GM19452 (cell line): Measurements from ENCODE around the gene CSTPP1.
"Not testable (repeated sequence)": the region's sequence is repeated elsewhere in the genome, so short reads cannot be mapped to it uniquely, and the experiment has no call there.

Experiments
- ATAC-seq: cut with Tn5 transposase; IDR thresholded peaks from one replicate; pipeline ENCODE4 v1.9.1; 2021; ENCODE audit not compliant: unreplicated experiment

Gene CSTPP1

DNA sequence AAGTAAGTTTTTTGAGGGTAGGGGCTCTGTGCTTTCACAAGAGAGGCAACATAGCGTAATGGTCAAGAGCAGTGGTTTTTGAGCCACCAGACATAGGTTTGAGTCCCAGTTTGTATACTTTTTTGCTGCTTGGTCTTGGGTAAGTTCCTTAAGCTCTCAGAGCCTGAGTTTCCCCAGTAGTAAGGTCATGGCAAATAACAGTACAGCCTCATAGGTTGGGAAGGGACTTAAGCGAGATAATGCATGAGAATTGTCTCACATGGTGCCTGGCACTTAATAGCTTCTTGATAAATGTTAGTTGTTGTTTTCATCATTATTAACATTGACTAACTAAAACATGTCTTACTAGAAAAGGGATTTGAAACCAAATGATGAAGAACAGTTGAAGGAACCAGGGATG lies 157.0 kb downstream of the CSTPP1 start:
- ATAC-seq: no peak

DNA sequence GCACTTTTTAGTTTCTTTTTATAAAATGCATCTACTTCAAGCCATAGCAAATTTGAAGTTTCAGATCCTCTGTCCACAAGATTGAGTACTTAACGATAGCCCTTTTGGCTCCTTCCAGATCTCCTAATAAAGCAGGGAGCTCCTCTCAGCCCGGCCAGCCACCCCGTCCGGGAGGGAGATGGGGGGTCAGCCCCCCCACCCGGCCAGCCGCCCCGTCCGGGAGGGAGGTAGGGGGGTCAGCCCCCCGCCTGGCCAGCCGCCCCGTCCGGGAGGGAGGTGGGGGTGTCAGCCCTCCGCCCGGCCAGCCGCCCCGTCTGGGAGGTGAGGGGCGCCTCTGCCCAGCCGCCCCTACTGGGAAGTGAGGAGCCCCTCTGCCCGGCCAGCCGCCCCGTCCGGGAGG lies 160.3 kb downstream of the CSTPP1 start:
- ATAC-seq: not testable (repeated sequence)

DNA sequence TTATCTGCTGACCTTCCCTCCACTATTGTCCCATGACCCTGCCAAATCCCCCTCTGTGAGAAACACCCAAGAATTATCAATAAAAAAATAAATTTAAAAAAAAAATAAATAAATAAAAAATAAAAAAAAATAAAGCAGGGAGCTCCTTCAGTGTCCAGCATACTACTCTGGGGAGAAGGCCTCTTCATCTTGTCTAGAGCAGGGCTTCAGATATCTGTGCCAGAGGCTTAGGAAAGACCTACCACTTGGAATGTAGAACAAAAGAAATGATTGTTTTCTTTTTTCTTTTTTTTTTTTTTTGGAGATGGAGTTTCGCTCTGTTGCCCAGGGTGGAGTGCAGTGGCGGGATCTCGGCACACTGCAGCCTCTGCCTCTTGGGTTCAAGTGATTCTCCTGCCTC lies 161.7 kb downstream of the CSTPP1 start:
- ATAC-seq: not testable (repeated sequence)

DNA sequence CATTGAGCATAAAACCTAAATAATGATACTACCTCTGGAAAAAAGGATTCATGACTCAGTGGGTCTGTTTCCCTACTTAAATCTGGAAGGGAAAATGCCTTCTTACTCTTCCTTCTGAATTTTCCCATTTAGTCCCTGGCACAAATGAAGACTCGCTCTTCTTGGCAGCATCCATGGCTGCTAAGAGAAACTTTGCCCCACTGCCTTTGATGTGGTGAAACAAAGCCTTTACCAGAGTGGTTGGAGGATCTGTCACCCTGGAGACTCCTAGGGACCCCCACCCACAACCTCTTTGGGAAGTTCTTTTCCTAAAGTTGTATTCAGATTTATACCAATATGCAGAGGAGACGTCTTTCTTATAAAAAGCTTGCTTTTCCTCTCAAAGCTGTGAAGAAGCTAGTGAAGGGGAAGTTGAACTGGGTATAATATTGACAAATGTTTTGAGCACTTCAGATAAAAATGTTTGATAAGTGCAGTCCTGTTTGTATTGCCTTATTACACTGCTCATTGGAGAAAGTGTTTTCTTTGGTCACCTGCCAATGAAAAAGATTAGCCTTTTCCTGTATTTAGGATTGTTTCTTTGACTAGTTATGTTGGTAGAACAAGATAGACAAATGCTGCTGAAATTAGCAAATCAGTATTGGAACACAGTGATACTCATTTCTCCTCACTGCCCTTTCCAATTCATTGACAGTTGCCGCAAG lies 162.8 kb downstream of the CSTPP1 start:
- no peak for ATAC-seq

DNA sequence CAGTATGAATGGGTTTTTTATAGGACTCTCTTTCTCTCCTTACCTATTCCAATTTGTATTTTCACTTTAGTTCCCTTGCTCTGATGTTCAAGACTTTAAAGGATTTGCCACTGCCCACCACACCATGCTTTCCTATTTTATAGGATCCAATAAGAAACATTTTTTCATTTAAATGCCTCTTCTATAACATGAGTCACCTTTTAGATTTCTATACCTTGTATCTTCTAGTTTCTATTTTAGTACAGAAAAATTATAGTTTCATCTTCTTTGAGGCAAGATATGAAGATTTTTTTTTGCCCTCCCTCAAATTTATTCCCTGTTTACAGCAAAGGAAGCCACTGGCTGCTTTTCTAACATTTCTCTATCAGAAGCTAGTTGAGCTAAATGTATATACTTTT lies 163.4 kb downstream of the CSTPP1 start:
- ATAC-seq: no peak

DNA sequence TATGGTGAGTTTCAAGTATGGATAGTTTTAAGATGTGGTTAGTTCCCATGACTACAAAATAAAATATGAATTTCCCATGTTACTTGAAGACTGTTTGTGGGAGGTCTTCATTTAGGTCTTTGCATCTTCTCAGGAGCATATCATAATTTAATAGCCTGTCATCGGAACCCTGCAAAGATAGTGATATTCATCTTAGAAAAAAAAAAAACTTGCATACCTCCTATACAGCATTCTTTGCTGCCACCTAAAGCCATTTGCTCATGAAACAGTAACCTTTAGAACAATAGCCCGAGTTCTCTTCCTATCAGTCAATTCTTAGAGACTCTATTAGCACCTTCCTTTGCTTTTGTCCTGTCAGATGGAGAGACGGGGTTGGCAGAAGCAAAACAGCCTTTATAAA lies 164.8 kb downstream of the CSTPP1 start:
- ATAC-seq: no peak

DNA sequence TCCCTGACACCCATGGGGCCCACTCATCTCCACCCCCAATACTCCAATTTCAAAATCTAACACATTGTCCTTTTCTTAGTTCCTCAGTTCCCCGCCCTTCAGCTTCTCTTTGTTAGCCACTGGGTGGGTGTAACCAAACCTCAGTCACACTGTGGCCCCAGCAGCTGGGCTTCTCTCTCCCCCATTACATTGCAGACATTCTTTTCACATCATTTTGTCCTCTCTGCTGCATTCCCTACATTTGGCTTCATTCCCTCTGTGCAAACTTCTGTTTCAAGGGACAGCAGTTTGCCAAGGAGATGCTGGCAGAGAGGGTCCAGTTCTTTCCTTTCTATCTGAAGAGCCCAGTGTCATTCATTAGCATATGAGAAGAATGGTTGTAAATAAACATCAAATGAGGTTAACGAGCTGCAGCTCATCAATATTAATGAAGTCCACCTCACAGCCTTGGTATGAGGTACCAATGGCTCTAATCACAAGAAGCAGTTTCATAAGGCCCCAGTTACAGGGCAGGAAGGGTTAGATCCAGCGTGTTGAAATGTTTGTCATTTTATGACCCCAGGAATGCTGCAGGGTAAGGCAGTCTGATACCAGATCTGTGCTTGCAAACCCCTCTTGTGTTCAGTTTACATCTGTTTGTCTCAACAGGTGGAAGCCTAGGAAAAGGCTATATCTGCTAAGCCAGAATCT lies 167.8 kb downstream of the CSTPP1 start:
- no peak for ATAC-seq

DNA sequence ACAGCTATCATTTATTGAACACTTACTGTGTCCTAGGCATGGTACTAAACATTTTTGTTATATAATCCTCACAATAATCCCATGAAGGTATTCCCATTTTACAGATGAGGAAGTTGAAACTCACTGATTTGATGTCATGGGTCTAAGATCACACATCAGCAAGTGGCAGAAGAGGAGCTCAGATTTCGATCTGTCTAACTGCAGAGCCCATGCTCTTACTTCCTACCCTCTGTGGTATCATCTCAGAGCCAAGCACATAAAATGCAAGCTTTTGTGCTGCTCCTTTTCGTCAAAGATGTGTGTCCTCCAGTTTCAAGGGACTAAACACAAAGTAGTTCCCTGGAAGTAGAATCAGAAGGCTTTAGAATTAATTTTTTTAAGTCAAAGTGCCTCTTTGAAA lies 169.0 kb downstream of the CSTPP1 start:
- ATAC-seq: no peak

DNA sequence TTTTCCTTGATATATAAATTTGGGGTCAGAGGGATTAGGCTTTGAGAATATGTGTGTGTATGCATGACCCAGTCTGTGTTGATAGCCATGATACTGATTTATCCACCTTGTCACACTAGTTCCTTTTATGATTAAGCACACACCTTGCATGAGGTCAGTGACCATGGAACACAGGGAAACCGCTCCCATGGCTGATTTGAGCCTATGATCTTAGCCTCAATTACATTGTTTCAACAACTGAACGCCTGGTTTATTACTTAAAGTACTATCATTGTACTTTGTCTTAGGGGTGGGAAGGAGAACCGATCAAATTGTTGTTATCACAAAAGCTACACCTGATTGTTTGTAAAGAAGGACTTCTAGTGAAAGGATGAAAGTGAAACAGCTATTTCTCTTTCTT lies 169.4 kb downstream of the CSTPP1 start:
- no peak for ATAC-seq

DNA sequence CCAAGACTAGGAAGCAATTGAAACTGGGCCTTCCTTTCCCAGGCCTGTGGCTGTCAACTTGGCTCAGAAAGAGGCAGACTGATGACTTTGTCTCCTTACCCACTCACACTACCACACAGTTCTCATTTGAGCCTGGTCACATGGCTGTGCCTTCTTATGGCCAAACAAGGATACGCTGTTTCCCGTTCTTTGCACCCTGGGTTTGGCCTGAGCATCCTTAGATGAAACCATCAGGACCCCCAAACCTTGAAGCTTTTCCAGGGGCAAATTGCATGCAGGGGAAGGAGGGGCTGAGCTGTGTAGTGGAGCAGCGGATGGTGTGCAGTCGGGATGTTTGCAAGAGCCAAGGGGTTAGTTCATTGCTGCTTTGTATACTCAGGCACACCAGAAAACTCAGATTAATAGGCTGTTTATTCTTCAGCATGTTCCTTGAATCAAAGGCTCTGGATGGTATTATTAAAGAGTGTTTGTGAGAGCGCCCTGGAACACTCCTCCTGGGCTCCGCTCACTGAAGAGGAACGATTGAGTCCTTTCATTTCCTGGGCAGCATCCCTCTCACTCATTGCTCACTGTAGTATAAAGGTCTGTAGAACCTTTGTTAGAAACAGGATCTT lies 170.3 kb downstream of the CSTPP1 start:
- no peak for ATAC-seq

DNA sequence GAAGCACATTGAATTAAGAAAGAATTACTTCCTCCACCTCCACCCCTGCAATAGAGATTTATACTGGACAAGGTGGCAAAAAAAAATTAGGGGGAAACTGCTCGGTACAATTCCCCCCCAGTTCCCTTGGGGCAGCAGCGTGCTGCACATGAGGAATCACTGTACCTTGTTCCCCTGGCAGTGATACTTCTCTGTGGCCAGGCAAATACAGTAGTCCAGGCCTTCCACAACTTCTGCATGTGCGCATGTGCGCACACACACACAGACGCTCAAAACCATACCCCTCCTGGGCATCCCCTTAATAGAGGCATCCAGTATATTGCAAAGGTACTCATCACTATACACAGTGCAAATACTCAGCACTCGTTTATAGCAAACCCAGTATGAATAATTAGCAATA lies 171.2 kb downstream of the CSTPP1 start:
- ATAC-seq: no peak

DNA sequence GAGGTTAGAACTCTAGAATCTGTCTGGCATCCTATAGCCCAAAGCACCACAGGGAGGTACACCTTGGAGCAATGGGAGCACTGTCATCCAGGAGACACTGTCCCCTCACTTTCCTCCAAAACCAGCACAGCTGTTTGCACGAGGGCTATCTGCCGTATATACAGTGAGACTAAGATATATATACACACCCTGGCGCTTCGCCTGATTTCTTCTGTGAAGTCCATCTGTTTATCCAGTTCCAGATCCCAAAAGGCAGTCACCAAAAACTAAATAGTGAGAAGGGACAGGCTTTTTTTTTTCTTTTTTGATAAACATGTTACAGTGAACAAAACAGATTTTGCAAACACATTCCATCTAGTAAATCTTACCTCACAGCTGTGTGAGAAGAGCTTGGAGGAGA lies 171.7 kb downstream of the CSTPP1 start:
- no peak for ATAC-seq

DNA sequence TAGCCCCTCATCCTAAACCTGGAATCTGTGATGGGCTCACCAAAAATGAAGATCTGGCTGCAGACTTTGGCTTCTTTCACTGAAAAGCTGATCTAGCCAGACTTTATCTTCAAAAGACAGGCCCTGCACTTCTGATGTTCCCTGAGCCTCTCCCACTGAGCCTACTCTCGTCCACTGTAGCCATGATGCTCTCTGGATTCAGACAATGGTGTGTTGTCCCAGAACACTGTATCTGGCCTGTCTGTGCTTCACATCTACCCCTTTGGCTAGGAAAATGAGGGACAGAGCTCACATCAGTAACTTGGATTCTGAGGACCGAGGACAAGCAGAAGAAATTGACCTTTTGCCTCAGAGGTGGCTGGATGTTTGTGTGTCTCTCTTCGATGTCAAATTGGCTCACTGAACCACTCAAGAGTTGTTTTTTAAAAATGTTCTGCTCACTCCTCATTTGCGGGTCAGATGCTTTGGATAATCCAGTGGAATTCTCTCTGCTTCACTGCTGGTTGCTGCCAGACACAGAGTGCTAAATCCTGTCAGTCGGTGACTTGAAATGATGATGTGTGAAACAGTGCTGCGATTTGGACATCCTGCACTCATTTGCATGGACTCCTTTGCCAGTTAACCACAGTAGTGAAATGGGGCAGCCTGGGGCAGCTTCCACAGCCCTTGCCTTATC lies 172.6 kb downstream of the CSTPP1 start:
- ATAC-seq: no peak

DNA sequence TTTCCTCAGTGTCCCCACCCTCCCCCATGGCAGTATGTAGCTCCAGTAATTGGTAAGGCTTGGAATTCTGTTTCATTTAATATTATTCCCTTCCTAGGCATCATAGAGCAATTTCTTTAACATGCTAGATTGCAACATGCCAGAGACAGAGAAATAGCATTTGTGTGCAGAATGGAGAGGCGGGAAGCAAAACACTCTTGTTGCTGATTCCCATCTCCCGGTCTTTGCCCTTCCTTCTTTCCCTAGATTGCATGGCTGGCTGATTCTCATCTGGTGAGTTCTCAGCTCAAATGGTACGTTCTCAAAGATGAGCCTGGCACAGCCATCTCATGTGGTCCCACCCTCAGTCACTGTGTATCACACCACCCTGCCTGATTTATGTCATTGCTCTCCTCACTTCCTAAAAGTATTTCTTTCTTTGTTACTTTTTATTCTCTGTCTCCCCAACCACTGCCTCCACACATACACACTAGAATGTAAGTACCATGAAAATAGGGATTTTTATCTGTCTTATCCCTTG lies 173.2 kb downstream of the CSTPP1 start:
- no peak for ATAC-seq

DNA sequence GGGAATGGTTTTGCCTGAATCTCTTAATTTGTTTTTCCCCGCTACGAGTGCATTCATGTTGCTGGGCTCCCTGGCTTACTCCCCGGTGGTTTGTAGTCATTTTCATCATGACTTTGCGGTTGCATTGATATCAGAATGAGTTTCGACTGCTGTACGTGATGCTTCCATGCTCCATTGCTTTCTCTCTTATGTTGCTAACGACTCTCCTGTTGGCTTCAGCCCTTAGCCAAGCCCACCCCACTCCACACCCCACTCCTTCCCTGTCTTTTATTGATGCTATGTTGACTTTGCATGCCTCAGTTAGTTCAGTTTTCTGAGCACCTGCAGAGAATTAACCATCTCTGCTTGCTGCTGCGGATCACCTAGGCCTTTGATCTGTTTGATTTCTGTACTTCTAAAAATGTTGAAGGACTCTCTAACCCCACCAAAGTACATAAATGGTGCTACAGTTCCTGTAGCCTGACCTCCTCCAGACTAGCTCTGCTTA lies 174.8 kb downstream of the CSTPP1 start:
- ATAC-seq: peak; percentile 88

DNA sequence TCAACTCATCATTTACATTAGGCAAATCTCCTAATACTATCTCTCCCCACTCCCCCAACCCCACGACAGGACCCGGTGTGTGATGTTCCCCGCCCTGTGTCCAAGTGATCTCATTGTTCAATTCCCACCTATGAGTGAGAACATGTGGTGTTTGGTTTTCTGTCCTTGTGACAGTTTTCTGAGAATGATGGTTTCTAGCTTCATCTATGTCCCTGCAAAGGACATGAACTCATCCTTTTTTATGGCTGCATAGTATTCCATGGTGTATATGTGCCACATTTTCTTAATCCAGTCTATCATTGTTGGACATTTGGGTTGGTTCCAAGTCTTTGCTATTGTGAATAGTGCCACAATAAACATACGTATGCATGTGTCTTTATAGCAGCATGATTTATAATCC lies 176.4 kb downstream of the CSTPP1 start:
- ATAC-seq: not testable (repeated sequence)

DNA sequence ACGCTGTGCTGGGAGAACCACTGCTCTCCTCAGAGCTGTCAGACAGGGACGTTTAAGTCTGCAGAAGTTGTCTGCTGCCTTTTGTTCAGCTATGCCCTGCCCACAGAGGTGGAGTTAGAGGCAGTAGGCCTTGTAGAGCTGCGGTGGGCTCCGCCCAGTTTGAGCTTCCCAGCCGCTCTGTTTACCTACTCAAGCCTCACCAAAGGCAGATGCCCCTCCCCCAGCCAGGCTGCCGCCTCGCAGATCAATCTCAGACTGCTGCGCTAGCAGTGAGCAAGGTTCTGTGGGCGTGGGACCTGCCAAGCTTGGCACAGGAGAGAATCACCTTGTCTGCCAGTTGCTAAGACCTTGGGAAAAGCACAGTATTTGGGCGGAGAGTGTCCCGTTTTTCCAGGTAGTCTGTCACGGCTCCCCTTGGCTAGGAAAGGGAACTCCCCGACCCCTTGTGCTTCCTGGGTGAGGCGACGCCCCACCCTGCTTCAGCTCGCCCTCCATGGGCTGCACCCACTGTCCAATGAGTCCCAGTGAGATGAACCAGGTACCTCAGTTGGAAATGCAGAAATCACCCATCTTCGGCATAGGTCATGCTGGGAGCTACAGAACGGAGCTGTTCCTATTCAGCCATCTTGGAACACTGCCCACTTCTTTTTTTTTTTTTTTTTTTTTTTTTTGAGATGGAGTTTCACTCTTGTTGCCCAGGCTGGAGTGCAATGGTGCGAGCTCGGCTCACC lies 182.6 kb downstream of the CSTPP1 start:
- ATAC-seq: not testable (repeated sequence)

DNA sequence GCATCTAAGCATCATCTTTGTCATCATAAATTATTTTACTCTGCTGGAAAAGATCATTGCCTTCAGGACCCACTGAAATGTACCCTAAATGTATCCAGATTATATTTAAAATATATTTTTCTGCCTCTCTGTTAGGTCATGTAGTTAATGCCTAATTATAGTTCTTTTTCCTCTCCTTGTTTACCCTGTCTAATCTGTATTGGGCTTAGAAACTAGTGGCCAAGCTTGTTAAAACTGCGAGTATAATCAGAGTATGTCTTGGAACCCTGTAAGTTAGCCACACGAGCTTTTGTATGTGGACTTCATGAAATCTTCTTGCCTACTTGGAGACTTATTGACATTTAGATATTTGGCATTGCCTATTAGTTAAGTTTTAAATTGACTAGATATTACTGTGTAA lies 184.5 kb downstream of the CSTPP1 start:
- no peak for ATAC-seq

DNA sequence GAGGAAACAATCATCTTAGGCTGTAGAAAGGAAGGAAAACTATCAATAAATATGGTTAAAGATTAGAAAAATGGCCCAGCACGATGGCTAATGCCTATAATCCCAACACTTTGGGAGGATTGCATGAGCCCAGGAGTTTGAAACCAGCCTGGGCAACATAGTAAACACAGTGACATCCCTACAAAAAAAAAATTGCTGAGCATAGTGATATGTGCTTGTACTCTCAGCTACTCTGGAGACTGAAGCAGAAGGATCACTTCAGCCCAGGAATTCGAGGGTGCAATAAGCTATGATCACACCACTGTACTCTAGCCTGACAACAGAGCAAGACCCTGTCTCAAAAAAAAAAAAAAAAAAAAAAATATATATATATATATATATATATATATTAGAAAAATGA lies 185.2 kb downstream of the CSTPP1 start:
- no peak for ATAC-seq

DNA sequence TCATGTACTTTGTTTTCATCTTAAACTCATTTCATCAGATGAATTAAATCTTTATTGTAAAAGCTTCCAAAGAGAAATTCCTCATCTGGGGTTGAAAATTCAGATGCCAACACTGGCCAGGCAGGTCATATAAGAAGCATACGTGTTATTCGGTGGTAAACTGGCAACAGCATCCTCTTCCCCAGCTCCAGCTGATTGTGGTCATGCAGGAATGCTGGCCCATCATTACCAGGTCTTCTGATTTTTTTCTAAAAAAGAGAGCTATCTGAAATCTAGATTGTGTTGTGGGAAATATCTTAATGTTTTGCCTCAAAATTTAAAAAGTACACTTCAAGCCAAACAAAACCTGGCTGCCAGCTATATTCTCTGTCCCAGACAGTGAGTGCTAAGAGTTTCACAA lies 186.5 kb downstream of the CSTPP1 start:
- no peak for ATAC-seq

DNA sequence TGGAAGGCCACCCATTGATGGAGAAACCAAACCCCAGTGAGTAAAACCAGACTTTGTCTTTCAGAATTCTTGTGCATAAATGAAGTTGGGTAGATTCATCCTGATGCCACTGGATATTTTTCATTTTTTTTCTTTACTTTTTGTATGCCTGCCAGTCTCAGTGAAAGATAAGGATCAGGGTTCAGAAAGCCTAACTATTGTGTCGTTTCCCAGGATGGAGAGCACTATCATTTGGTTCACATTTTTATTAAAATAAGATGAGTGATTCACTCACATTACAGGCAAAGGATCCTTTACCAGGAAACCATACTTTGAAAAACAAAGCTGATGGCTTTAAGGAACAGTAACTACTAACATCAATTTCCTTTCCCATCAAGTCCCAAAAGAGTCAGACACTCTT lies 188.1 kb downstream of the CSTPP1 start:
- ATAC-seq: no peak
